SK-N-SH treated with all-trans-retinoic acid at 6 μM for 48 hours (cell line): ENCODE results near the gene PRKCQ.

Experiments
- ATAC-seq: fragments of 200-7000 bp; cut with Tn5 transposase; 3 replicates; pipeline ENCODE4 v1.9.1; 2020; ENCODE audit warnings: mild to moderate bottlenecking, moderate library complexity
- ARNTL ChIP-seq: fragments of 450-650 bp; formaldehyde crosslinking; IDR thresholded peaks from 2 replicates; pipeline ENCODE4 v1.5.0; 2020; ENCODE audit warnings: low read depth, mild to moderate bottlenecking, moderate library complexity, borderline replicate concordance
- BACH2 ChIP-seq: fragments of 250-450 bp; sonication (Bioruptor Pico); IDR thresholded peaks from 2 replicates; pipeline ENCODE4 v1.9.0; 2021; ENCODE audit warnings: mild to moderate bottlenecking, borderline replicate concordance
- CSDC2 ChIP-seq: fragments of 250-450 bp; sonication (Bioruptor Pico); IDR thresholded peaks from 2 replicates; pipeline ENCODE4 v1.5.0; 2020; ENCODE audit warnings: mild to moderate bottlenecking, moderate library complexity
- ESRRG ChIP-seq: fragments of 250-450 bp; sonication (Bioruptor Pico); IDR thresholded peaks from 2 replicates; pipeline ENCODE4 v1.6.1; 2021; ENCODE audit warnings: mild to moderate bottlenecking
- GLIS3 ChIP-seq: fragments of 250-450 bp; sonication (Bioruptor Pico); IDR thresholded peaks from 2 replicates; pipeline ENCODE4 v1.5.0; 2020; ENCODE audit warnings: mild to moderate bottlenecking, moderate library complexity
- OSR1 ChIP-seq: fragments of 250-450 bp; sonication (Bioruptor Pico); IDR thresholded peaks from 2 replicates; pipeline ENCODE4 v1.8.0; 2022; ENCODE audit warnings: moderate library complexity, mild to moderate bottlenecking, inconsistent platforms
- PPARA ChIP-seq: fragments of 250-450 bp; sonication (Bioruptor Pico); IDR thresholded peaks from 2 replicates; pipeline ENCODE4 v1.5.0; 2020; ENCODE audit warnings: mild to moderate bottlenecking, borderline replicate concordance
- RARB ChIP-seq: fragments of 250-450 bp; sonication (Bioruptor Pico); IDR thresholded peaks from 2 replicates; pipeline ENCODE4 v1.8.0; 2021; ENCODE audit warnings: mild to moderate bottlenecking, moderate library complexity
- SNAI2 ChIP-seq: fragments of 250-450 bp; sonication (Bioruptor Pico); IDR thresholded peaks from 2 replicates; pipeline ENCODE4 v1.5.0; 2020; ENCODE audit warnings: mild to moderate bottlenecking, moderate library complexity
- TCF4 ChIP-seq: fragments of 250-450 bp; sonication (Bioruptor Pico); IDR thresholded peaks from 2 replicates; pipeline ENCODE4 v1.8.0; 2021; ENCODE audit warnings: mild to moderate bottlenecking, moderate library complexity, borderline replicate concordance
- TOX ChIP-seq: fragments of 250-450 bp; sonication (Bioruptor Pico); IDR thresholded peaks from 2 replicates; pipeline ENCODE4 v1.8.0; 2021; ENCODE audit warnings: mild to moderate bottlenecking, moderate library complexity, borderline replicate concordance
- ZC3H10 ChIP-seq: fragments of 250-450 bp; sonication (Bioruptor Pico); IDR thresholded peaks from 2 replicates; pipeline ENCODE4 v1.5.1; 2021; ENCODE audit warnings: mild to moderate bottlenecking, moderate library complexity
- ZFP3 ChIP-seq: fragments of 250-450 bp; sonication (Bioruptor Pico); IDR thresholded peaks from 2 replicates; pipeline ENCODE4 v1.5.0; 2020; ENCODE audit warnings: mild to moderate bottlenecking, moderate library complexity
- ZFP30 ChIP-seq: fragments of 450-650 bp; formaldehyde crosslinking; IDR thresholded peaks from 2 replicates; pipeline ENCODE4 v1.5.0; 2022; ENCODE audit warnings: mild to moderate bottlenecking, moderate library complexity
- ZNF565 ChIP-seq: fragments of 450-650 bp; formaldehyde crosslinking; conservative IDR thresholded peaks from 2 replicates; pipeline ENCODE4 v1.5.0; 2020; ENCODE audit warnings: low read depth, mild to moderate bottlenecking, moderate library complexity
- ZNF70 ChIP-seq: fragments of 450-650 bp; formaldehyde crosslinking; IDR thresholded peaks from 2 replicates; pipeline ENCODE4 v1.5.0; 2020; ENCODE audit warnings: mild to moderate bottlenecking, moderate library complexity
- ZNF8 ChIP-seq: fragments of 450-650 bp; formaldehyde crosslinking; IDR thresholded peaks from 2 replicates; pipeline ENCODE4 v1.5.0; 2020; ENCODE audit warnings: mild to moderate bottlenecking, moderate library complexity
- TF ChIP-seq, protein P1 (sequence below): fragments of 250-450 bp; sonication (Bioruptor Pico); IDR thresholded peaks from 2 replicates; pipeline ENCODE4 v1.8.0; 2020; ENCODE audit warnings: mild to moderate bottlenecking, moderate library complexity, borderline replicate concordance
- TF ChIP-seq, protein P2 (sequence below): fragments of 250-450 bp; sonication (Bioruptor Pico); IDR thresholded peaks from 2 replicates; pipeline ENCODE4 v1.8.0; 2021; ENCODE audit warnings: low read depth, mild to moderate bottlenecking, moderate library complexity, borderline replicate concordance
- TF ChIP-seq, protein P3 (sequence below): fragments of 250-450 bp; sonication (Bioruptor Pico); IDR thresholded peaks from 2 replicates; pipeline ENCODE4 v1.5.1; 2021; ENCODE audit warnings: mild to moderate bottlenecking, moderate library complexity
- TF ChIP-seq, protein P4 (sequence below): fragments of 250-450 bp; sonication (Bioruptor Pico); IDR thresholded peaks from 2 replicates; pipeline ENCODE4 v1.5.0; 2020; ENCODE audit warnings: mild to moderate bottlenecking, moderate library complexity
- TF ChIP-seq, protein P5 (sequence below): fragments of 250-450 bp; sonication (Bioruptor Pico); IDR thresholded peaks from 2 replicates; pipeline ENCODE4 v1.5.1; 2020; ENCODE audit warnings: low read depth, mild to moderate bottlenecking, moderate library complexity

Gene PRKCQ

DNA sequence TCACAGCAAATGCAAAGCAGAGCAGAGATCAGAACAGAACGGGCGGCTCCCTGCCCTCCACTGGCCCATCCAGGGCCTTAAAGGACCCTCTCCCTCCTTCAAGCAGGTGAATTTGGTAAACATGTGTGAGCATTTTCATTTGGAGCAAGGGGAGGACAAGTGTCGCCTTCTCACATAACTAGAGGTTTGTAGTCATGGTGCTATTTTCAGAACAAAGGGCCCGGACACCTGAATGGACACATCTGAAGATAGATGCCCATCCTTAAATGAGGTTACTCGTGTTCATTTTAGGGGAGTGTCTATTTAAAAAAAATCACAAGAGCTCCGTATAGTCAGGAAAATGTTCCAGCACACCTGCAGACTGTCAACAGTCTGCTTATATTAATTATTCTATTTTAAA lies 153.8 kb downstream of the PRKCQ start:
- TF ChIP-seq BACH2 (CRISPR knock-in tag) (no peak), ZNF8 (CRISPR knock-in tag) (no peak), PPARA (CRISPR knock-in tag) (no peak), TOX (CRISPR knock-in tag) (no peak), ZC3H10 (CRISPR knock-in tag) (no peak), ZNF70 (CRISPR knock-in tag) (no peak), ESRRG (no peak), TCF4 (no peak), GLIS3 (no peak), ZFP3 (CRISPR knock-in tag) (no peak), OSR1 (no peak)
- TF ChIP-seq, protein P1, sequence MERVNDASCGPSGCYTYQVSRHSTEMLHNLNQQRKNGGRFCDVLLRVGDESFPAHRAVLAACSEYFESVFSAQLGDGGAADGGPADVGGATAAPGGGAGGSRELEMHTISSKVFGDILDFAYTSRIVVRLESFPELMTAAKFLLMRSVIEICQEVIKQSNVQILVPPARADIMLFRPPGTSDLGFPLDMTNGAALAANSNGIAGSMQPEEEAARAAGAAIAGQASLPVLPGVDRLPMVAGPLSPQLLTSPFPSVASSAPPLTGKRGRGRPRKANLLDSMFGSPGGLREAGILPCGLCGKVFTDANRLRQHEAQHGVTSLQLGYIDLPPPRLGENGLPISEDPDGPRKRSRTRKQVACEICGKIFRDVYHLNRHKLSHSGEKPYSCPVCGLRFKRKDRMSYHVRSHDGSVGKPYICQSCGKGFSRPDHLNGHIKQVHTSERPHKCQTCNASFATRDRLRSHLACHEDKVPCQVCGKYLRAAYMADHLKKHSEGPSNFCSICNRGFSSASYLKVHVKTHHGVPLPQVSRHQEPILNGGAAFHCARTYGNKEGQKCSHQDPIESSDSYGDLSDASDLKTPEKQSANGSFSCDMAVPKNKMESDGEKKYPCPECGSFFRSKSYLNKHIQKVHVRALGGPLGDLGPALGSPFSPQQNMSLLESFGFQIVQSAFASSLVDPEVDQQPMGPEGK = no peak
- TF ChIP-seq, protein P2, sequence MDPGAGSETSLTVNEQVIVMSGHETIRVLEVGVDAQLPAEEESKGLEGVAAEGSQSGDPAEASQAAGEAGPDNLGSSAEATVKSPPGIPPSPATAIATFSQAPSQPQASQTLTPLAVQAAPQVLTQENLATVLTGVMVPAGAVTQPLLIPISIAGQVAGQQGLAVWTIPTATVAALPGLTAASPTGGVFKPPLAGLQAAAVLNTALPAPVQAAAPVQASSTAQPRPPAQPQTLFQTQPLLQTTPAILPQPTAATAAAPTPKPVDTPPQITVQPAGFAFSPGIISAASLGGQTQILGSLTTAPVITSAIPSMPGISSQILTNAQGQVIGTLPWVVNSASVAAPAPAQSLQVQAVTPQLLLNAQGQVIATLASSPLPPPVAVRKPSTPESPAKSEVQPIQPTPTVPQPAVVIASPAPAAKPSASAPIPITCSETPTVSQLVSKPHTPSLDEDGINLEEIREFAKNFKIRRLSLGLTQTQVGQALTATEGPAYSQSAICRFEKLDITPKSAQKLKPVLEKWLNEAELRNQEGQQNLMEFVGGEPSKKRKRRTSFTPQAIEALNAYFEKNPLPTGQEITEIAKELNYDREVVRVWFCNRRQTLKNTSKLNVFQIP (CRISPR knock-in tag) = no peak
- TF ChIP-seq, protein P3, sequence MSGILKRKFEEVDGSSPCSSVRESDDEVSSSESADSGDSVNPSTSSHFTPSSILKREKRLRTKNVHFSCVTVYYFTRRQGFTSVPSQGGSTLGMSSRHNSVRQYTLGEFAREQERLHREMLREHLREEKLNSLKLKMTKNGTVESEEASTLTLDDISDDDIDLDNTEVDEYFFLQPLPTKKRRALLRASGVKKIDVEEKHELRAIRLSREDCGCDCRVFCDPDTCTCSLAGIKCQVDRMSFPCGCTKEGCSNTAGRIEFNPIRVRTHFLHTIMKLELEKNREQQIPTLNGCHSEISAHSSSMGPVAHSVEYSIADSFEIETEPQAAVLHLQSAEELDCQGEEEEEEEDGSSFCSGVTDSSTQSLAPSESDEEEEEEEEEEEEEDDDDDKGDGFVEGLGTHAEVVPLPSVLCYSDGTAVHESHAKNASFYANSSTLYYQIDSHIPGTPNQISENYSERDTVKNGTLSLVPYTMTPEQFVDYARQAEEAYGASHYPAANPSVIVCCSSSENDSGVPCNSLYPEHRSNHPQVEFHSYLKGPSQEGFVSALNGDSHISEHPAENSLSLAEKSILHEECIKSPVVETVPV (CRISPR knock-in tag) = no peak

DNA sequence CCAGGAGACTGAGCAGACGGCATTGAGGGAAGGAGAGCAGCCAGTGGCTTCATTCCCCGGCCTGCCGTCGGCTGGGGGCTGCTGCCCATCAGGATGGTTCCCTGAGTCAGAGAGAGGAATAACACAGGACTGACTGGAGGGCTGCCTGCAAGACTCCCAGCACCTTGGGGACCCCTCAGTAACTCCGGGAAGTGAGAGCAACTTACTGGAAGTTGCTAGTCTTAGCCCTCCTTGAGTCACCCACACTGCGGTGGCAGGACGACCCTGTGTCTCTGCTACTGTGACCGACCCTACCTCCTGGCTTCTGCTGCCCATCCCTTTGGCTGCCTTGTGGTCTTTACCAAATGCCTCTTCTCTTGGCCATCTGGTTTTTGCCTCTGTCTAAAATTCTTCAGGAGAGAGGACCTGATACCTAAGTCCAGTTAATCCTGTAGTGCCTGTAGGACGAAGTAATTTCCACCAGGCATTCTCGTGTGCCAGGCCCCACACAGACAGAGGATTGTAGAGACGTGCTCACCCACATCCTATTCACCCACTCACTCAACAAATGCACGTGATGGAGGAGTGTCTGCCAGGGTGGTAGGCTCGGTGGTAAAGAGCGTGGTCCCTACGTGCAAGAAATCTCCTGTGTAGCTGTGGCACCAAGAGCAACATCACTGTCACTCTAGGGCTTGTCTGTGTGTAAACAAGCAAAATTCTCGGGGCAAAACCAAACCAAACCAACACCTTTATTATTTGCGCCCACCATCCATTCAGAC lies 156.5 kb downstream of the PRKCQ start:
- ATAC-seq = no peak
- TF ChIP-seq CSDC2 (no peak), ZC3H10 (CRISPR knock-in tag) (no peak), ARNTL (no peak), BACH2 (CRISPR knock-in tag) (no peak), ZFP3 (CRISPR knock-in tag) (no peak), ZNF70 (CRISPR knock-in tag) (no peak), SNAI2 (CRISPR knock-in tag) (no peak), TOX (CRISPR knock-in tag) (no peak), ZFP30 (no peak), TCF4 (no peak), GLIS3 (no peak), RARB (CRISPR knock-in tag) (no peak), PPARA (CRISPR knock-in tag) (no peak), ESRRG (no peak), ZNF565 (CRISPR knock-in tag) (no peak)
- TF ChIP-seq, protein P1 = no peak
- TF ChIP-seq, protein P2 (CRISPR knock-in tag) = no peak
- TF ChIP-seq, protein P3 (CRISPR knock-in tag) = no peak
- TF ChIP-seq, protein P4, sequence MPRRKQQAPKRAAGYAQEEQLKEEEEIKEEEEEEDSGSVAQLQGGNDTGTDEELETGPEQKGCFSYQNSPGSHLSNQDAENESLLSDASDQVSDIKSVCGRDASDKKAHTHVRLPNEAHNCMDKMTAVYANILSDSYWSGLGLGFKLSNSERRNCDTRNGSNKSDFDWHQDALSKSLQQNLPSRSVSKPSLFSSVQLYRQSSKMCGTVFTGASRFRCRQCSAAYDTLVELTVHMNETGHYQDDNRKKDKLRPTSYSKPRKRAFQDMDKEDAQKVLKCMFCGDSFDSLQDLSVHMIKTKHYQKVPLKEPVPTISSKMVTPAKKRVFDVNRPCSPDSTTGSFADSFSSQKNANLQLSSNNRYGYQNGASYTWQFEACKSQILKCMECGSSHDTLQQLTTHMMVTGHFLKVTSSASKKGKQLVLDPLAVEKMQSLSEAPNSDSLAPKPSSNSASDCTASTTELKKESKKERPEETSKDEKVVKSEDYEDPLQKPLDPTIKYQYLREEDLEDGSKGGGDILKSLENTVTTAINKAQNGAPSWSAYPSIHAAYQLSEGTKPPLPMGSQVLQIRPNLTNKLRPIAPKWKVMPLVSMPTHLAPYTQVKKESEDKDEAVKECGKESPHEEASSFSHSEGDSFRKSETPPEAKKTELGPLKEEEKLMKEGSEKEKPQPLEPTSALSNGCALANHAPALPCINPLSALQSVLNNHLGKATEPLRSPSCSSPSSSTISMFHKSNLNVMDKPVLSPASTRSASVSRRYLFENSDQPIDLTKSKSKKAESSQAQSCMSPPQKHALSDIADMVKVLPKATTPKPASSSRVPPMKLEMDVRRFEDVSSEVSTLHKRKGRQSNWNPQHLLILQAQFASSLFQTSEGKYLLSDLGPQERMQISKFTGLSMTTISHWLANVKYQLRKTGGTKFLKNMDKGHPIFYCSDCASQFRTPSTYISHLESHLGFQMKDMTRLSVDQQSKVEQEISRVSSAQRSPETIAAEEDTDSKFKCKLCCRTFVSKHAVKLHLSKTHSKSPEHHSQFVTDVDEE (CRISPR knock-in tag) = no peak
- TF ChIP-seq, protein P5, sequence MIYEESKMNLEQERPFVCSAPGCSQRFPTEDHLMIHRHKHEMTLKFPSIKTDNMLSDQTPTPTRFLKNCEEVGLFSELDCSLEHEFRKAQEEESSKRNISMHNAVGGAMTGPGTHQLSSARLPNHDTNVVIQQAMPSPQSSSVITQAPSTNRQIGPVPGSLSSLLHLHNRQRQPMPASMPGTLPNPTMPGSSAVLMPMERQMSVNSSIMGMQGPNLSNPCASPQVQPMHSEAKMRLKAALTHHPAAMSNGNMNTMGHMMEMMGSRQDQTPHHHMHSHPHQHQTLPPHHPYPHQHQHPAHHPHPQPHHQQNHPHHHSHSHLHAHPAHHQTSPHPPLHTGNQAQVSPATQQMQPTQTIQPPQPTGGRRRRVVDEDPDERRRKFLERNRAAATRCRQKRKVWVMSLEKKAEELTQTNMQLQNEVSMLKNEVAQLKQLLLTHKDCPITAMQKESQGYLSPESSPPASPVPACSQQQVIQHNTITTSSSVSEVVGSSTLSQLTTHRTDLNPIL (CRISPR knock-in tag) = no peak

More for the DNA sequence above, 153.8 kb downstream of the PRKCQ start:
- ATAC-seq = no peak
